ENCODE data around the gene SIVA1. TPM values are rescaled to one million over a fixed set of nuclear protein-coding genes. Genes with fewer than 3 reads are reported as not detected.

Gene SIVA1
- total and polyA plus RNA-seq, 2 of the 8 experiments (the other 6 are each of a cell fraction or from before 2014, with no cell fraction given): 123 to 589 TPM

DNA sequence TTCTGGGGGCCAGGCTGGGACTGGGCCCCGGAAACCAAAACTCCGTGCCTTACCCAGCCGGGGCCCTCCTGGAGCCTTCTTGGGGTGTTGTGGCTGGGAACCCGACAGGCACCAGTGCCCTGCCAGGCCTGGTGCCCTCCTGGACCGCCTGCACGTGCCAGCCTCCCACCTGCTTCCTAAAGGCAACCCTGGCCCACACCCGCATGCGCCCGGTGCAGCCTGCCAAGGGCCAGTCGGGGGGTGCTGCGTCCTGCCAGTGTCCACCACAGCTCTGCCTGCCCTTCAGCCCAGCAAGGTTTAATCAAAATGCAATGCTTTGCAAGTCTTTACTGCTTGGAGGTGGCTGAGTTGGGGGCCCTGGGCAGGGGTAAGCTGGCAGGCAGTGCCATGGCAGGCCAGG lies 34.1 kb upstream of the SIVA1 start:
- WGBS, 2 experiments (ENCODE audit: extremely low coverage in 1 of 2, insufficient coverage in 1 of 2, insufficient read length in 1 of 2, insufficient replicate concordance in 2 of 2, low coverage in 1 of 2, low lambda C conversion rate in 2 of 2, missing lambda C conversion rate in 1 of 2): 88% methylated on average over 11 of the region's 11 CpGs; no CpG with 5 or more reads in 1 of the 2 experiments
- POLR2A ChIA-PET (ENCODE audit: partially characterized antibody): interaction anchor here (0.8 to 1.7 kb wide), 3 partner anchors 9 to 31 kb away, joined by 3 to 4 read pairs (median 4); no protein-coding TSS in a partner anchor
- TF ChIP-seq SP1 (IDR thresholded peaks at IDR 0.05; ENCODE audit: low read depth, low read length) (no peak), SIX5 (IDR thresholded peaks at IDR 0.05; ENCODE audit: low read depth, low read length) (no peak), CHD2 (IDR thresholded peaks at IDR 0.05; ENCODE audit: low read length) (no peak), POU5F1 (IDR thresholded peaks at IDR 0.05; ENCODE audit: low read depth, low read length) (no peak), PHF8 (conservative IDR thresholded peaks at IDR 0.05; ENCODE audit: low read depth, low read length) (no peak), CHD1 (IDR thresholded peaks at IDR 0.05; ENCODE audit: low read depth, low read length) (no peak), TBP (IDR thresholded peaks at IDR 0.05; ENCODE audit: low read depth, low read length) (no peak), SP2 (IDR thresholded peaks at IDR 0.05; ENCODE audit: low read length) (no peak), SIRT6 (IDR thresholded peaks at IDR 0.05; ENCODE audit: low read length) (no peak)

More for the DNA sequence above, 34.1 kb upstream of the SIVA1 start:
- H3K27ac ChIP-seq (ENCODE audit: low read depth, low read length): no peak overlapping the region
- no peak overlapping the region for H3K56ac ChIP-seq (replicated peaks; ENCODE audit: insufficient read length, low read depth, low read length)
- H3K23me2 ChIP-seq (ENCODE audit: low read depth, low read length): peaks cover 3% of the 10 kb centered on the region; the same call in 1 of the 2 replicates
- no peak overlapping the region for H2BK15ac ChIP-seq (ENCODE audit: low read length)
- H2AK5ac ChIP-seq (ENCODE audit: low read depth, low read length): no peak overlapping the region
- no peak overlapping the region for H2BK20ac ChIP-seq (ENCODE audit: low read length)
- H3K14ac ChIP-seq (ENCODE audit: insufficient read length): no peak overlapping the region
- no peaks in the 10 kb centered on the region; a peak in 1 of 7 replicates for H3K27me3 ChIP-seq (replicated peaks in 1 of 4; ENCODE audit: control insufficient read depth in 3 of 4, extremely low read depth in 1 of 4, insufficient read depth in 3 of 4, low read length in 3 of 4)
- peaks cover 0 to 7% (median 2%) of the 10 kb centered on the region in 4 experiments; a peak in 3 of 7 replicates for H3K4me1 ChIP-seq (replicated peaks in 1 of 4; ENCODE audit: control insufficient read depth in 3 of 4, insufficient read depth in 4 of 4, low read length in 3 of 4)
- H4K91ac ChIP-seq (replicated peaks; ENCODE audit: insufficient read length, low read length): no peak overlapping the region
- no peak overlapping the region for H3K18ac ChIP-seq (ENCODE audit: extremely low read depth, low read length)
- H3K4me2 ChIP-seq (ENCODE audit: insufficient read depth in 1 of 2, low read depth in 2 of 2, low read length in 2 of 2): no peak overlapping the region
- no peaks in the 10 kb centered on the region for H3K79me2 ChIP-seq (ENCODE audit: control insufficient read depth in 1 of 2, insufficient read depth in 2 of 2, low read length in 2 of 2)
- no peak overlapping the region for H4K8ac ChIP-seq (ENCODE audit: extremely low read depth, insufficient read depth, low read length)
- H4K20me1 ChIP-seq (replicated peaks in 1 of 2; ENCODE audit: control insufficient read depth in 1 of 2, insufficient read depth in 2 of 2, low read length in 2 of 2): peaks cover 0 to 4% of the 10 kb centered on the region in 2 experiments
- H2BK5ac ChIP-seq (ENCODE audit: low read depth, low read length): no peak overlapping the region
- H2BK120ac ChIP-seq (replicated peaks; ENCODE audit: low read depth, low read length): no peak overlapping the region
- H3K79me1 ChIP-seq (ENCODE audit: low read depth, low read length): no peaks in the 10 kb centered on the region
- no peak overlapping the region for H2AFZ ChIP-seq (ENCODE audit: low read length)
- DNase-seq (ENCODE audit: low read depth in 1 of 2, low spot score in 2 of 2) (no peak), FAIRE-seq (no peak)
- H3K9ac ChIP-seq (replicated peaks in 1 of 4; ENCODE audit: extremely low read depth in 1 of 4, low read depth in 3 of 4, low read length in 3 of 4): no peak overlapping the region
- peaks cover 0 to 18% (median under 1%) of the 10 kb centered on the region in 4 experiments; a peak in 2 of 8 replicates for H3K36me3 ChIP-seq (ENCODE audit: control insufficient read depth in 2 of 4, insufficient read depth in 4 of 4, low read length in 3 of 4)
- CTCF ChIA-PET (ENCODE audit: partially characterized antibody): interaction anchor here (1.8 kb wide), 1 partner anchor 12 kb away, joined by 4 read pairs; no protein-coding TSS in a partner anchor
- no peak overlapping the region for H4K5ac ChIP-seq (ENCODE audit: insufficient read length, low read depth, low read length)
- H3K23ac ChIP-seq (ENCODE audit: insufficient read length): no peak overlapping the region
- H3K9me3 ChIP-seq (ENCODE audit: insufficient read depth in 2 of 2, low read depth in 1 of 2, low read length in 1 of 2): no peaks in the 10 kb centered on the region
- H2BK12ac ChIP-seq (ENCODE audit: low read depth, low read length): no peak overlapping the region
- no peak overlapping the region for H3K4ac ChIP-seq (replicated peaks; ENCODE audit: insufficient read length, low read depth, low read length)
- no peak overlapping the region for H3K4me3 ChIP-seq (ENCODE audit: extremely low read depth in 1 of 4, insufficient read depth in 2 of 4, low read depth in 3 of 4, low read length in 4 of 4)
